SK-N-DZ (cell line): ENCODE data around the gene ZNG1F.
"Not testable (repeated sequence)": the region's sequence is repeated elsewhere in the genome, so short reads cannot be mapped to it uniquely, and the experiment has no call there.

Experiments used
- DNase-seq: peaks from one replicate; pipeline ENCODE4 v3.0.0-alpha.2; 2015; ENCODE audit warnings: low spot score

ZNG1F gene

DNA sequence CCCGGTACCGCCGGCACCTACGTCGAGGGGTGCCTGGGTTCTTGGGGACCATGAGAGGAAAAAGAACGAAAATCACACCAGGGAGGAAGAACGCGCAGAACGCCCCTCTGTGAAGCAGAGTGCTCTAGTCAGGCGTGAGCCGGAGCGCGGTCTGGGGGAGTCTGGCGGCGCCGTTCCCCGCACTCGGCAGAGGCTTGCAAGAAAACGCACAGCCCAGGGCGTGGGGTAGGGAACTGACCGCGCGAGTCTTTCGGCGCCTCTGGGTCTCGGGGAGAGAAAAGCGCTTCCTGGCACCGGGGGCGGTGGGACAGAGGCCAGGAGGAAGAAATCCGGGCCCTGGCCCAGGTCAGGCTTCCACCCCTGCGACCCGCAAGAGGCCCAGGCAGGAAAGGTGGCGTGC is 65.3 kb downstream of the ZNG1F start:
- not testable (repeated sequence) for DNase-seq

DNA sequence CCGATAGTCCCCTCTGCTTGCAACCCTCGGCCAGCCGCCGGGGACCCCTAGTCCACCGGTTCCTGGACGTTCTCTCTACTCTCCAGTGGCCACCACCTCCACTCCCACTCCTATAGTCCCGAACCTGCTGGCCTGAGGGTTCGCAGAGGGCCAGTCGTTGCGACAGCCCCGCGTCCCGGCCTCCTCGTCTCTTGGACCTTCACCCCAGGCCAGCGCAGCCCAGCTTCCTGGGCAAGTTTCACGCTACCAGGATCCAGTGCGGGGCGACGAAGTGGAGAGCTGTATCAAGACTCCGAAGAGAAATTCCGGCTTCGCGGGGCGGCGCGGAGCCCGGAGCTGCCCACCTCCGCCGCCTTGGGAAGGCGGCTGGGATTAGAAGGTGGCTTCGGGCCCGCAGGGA is 65.7 kb downstream of the ZNG1F start:
- DNase-seq: not testable (repeated sequence)

DNA sequence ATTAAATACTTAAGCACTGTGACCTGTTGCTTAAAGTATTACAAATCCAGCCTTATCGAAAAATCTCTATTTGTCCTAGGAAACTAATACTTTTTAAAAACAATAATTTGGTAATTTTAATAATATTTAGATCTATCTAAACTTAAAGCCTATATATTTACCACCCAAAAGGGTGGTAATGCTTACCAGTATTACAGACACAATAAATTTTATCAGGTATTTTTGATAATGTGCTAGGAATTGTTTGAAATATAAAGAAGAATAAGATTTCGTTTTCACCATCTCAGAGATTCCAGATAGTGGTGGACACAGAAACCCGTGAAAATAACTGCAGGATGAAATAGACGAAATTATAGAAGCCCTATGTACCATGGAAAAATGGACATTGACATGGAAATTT is 68.4 kb downstream of the ZNG1F start:
- not testable (repeated sequence) for DNase-seq

DNA sequence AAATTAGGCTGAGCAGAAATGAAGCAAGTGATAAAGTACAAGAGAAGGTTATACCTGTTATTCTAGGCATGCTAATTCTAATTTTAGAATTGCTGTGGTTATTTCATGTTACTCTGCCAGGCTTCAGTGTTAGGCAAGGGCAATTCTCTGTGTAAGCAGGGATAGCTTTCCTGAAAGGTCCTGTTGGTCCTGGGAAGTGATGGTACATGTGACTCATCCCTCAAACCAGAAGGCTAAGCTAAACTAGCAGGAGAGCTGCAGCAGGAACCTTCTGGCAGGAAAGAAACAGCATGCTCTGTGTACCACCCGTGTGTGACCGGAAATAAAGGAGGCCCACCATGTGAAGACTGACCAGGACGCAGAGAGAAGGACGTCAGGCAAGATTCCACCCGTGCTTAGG is 69.4 kb downstream of the ZNG1F start:
- DNase-seq: not testable (repeated sequence)

DNA sequence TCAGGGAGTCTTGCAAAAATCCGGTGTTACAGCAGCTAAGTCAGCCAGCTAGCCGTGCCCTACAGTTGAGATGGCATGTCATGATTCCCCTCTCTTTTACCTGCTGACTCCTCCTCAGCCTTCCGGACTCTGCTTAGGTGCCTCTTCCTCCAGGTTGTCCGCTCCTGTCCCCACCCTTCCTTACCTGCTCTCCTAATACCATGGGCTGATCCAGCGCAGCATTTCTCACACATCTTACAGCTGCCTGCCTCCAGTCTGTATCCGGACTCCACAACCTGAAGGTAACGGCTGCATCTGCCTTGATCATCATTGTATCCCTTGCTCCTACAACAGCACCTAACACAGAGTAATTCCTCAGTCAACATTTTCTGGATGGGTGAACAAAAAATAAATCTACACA is 69.8 kb downstream of the ZNG1F start:
- DNase-seq: not testable (repeated sequence)

DNA sequence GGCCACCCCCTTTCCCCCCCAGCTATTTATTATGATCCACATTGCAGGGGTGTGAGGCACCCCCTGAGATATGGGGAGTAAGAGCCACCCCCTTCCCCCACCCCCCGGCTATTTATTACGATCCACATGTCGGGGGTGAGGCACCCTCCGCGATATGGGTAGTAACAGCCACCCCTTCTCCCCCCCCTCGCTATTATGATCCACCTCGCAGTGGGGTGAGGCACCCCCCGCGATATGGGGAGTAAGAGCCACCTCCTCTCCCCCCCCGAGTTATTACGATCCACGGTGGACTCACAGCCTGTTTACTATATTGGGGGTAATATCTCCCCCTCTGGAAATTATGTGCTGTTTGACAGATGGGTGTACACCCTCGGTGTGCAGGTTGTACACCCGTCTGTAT is 75.8 kb downstream of the ZNG1F start:
- DNase-seq: not testable (repeated sequence)

DNA sequence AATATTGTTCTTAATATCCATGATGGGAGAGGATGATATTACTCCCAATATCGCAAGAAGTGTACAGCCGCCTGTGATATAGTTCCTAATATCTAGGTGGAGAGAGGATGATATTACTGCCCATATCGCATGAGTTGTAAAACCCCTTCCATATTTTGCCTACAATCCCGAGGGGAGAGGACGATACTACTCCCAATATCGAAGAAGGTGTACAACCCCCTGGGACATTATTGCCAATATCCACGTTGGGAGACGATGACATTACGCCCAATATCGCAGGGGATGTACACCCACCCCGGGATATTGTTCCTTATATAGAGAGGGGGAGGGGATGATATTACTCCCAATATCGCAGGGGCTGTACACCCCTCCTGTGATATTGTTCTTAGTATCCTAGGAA is 77.7 kb downstream of the ZNG1F start:
- DNase-seq: not testable (repeated sequence)

DNA sequence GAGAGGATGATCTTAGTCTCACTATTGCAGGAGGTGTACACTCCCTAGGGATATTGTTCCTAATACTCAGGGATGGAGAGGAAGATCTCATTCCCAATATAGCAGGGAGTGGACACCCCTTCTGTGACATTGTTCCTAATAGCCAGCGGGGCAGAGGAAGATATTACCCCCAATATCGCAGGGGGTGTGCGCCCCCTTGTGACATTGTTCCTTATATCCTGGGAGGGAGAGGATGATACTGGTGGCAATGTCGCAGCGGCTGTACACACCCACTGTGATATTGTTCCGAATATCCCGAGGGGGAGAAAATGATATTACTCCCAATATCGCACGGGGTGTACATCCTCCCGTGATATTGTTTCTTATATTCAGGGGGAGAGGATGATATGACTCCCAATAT is 78.2 kb downstream of the ZNG1F start:
- not testable (repeated sequence) for DNase-seq

DNA sequence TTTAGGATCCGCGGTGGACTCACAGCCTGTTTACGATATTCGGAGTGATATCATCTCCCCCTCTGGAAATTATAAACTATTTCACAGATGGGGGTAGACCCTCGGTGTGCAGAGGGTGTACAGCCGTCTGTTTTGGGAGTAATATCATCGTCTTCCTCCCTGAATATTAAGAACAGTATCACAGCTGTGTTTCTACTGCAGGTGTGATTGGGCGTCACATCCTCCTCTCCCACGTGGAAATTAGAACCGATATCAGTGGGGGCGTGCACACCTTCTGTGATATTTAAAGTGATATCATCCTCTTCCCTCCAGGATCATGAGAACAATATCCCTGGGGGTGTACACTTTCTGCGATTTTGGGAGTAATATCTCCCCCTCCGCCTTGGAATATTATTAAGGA is 79.9 kb downstream of the ZNG1F start:
- not testable (repeated sequence) for DNase-seq

DNA sequence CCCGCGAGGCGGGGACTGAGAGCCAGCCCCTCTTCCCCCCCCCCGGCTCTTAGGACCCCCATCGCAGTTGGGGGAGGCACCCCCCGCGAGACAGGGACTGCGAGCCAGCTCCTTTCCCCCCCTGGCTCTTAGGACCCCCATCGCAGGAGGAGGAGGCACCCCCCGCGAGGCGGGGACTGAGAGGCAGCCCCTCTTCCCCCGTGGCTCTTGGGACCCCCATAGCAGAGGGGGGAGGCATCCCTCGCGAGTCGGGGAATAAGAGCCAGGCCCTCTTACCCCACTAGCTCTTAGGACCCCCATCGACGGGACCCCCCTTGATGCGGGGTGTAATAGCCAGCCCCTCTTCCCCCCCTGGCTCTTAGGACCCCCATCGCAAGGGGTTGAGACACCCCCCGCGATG is 80.3 kb downstream of the ZNG1F start:
- not testable (repeated sequence) for DNase-seq

DNA sequence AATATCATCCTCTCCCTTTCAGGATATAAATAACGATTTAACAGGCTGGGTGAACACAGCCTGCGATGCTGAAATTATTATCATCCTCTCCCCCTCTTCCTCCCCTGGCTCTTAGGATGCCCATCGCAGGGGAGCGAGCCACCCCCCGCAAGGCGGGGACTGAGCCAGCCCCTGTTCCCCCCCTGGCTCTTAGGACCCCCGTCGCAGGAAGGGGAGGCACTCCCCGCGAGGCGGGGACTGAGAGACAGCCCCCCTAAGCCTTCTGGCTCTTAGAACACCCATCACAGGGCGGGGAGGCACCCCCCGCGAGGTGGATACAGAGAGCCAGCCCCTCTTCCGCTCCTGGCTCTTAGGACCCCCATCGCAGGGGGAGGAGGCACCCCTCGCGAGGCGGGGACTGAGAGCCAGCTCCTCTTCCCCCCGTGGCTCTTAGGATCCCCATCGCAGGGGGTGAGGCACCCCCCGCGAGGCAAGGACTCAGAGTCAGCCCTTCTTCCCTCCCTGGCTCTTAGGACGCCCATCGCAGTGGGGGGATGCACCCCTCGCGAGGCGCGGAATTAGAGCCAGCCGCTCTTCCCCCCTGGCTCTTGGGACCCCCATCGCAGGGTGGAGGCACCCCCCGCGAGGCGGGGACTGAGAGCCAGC is 82.5 kb downstream of the ZNG1F start:
- not testable (repeated sequence) for DNase-seq

DNA sequence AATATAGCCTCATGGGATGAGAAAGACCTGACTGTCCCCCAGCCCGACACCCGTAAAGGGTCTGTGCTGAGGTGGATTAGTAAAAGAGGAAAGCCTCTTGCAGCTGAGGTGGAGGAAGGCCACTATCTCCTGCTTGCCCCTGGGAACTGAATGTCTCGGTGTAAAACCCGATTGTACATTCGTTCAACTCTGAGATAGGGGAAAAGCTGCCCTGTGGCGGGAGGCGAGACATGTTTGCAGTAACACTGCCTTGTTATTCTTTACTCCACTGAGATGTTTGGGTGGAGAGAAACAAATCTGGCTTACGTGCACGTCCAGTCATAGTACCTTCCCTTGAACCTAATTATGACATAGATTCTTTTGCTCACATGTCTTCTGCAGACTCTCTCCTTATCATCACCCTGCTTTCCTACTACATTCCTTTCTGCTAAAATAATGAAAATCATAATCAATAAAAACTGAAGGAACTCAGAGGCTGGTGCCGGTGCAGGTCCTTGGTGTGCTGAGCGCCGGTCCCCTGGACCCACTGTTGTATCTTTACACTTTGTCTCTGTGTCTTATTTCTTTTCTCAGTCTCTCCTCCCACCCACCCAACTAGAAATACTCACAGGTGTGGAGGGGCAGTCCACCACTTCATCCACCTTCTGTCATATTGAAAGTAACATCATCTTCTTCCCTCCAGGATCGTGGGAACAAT is 83.4 kb downstream of the ZNG1F start:
- not testable (repeated sequence) for DNase-seq

DNA sequence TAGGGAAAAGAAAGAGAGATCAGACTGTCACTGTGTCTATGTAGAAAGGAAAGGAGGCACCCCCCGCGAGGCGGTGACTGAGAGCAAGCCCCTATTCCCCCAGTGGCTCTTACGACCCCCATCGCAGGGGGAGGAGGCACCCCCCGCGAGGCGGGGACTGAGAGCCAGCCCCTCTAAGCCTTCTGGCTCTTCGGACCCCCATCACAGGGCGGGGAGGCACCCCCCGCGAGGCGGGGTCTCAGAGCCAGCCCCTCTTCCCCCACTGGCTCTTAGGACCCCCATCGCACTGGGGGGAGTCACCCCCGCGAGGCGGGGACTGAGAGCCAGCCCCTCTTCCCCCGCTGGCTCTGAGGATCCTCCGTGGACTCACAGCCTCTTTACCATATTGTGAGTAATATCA is 84.6 kb downstream of the ZNG1F start:
- DNase-seq: not testable (repeated sequence)

DNA sequence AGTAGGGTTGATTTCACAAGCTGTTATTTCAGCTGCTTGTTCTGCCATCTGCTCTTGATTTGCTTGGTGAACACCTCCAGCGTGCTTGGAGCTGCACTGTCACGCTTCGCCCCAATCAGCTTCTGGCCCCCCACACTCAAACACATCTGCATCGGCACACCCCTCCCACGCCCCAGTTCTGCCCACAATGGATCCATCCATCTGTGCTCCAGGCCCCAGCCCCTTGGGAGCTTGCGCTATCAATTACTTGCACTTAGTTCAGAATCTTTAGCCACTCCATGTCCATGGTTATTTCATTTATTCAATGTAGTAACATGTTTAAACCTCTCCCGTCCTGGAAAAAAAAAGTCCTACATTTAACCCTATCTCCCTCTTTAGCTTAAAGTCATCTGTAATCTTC is 88.6 kb downstream of the ZNG1F start:
- not testable (repeated sequence) for DNase-seq

DNA sequence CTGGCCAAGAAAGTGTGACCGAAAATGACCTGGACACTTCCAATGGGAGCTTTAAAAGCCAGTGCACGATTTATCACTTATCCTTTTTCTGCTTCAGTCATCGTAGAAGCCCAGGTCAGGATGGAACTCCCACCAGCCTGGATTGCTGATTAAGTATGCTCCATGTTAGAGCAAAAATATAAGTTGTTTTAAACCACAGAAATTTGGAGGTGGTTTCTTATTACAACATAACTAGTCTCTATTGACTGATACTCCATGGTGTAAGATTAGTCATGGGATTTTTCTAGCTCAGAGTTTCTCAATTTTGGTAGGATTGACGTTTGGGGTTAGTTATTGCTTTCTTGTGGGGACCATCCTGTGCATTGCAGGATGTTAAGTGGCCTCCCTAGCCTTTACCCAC is 90.4 kb downstream of the ZNG1F start:
- not testable (repeated sequence) for DNase-seq

DNA sequence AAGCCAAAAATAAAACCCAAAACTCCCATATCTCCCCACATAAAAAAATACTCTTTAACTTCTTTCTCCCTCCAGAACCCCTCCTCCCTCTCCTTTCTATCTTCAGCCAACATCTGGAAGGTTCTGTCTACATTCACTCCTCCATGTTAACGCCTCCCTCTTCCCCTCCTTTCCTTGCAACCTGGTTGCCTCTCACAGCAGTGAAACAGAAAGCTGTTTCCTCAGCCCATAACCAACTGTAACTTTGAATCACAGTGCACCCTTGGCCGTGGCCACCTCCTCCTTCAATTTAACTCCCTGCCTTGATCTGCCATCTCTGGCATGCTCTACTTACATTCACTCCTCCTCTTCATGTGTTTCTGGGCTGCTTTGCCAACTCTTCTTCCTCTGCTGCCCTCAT is 94.1 kb downstream of the ZNG1F start:
- not testable (repeated sequence) for DNase-seq

DNA sequence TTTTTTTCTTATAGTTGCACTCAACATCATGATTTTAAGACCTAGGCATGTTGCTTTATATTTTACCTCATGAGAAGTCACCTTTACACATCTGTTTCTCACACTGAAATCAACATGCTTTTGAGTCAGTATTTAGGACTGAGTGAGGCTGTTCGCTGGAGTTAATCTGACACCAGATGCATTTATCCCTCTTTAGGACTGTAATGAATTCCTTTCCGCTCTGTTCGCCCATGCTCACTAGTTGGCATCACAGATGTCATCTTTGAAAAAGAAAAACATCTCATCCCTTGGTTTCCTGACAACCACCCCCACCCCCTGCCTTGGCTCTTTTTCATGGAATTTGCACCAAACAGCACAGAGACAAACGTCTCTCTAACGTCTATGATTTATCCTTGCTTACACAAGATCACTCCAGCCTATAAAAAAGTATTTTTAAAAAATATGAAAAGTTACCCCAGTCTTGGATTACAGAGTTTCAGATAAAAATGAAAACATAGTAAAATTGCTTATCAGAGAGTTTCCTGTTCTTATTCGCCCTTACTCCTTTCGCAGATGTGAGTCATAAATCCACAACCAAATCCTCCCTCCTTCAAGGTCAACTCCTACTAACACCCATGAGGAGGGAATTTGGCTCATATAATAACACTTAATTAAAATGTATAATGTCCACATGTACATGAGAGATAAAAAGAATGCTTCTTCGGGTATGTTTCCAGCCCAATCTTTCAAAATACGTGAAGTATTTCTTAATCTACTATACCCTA is 94.9 kb downstream of the ZNG1F start:
- not testable (repeated sequence) for DNase-seq

DNA sequence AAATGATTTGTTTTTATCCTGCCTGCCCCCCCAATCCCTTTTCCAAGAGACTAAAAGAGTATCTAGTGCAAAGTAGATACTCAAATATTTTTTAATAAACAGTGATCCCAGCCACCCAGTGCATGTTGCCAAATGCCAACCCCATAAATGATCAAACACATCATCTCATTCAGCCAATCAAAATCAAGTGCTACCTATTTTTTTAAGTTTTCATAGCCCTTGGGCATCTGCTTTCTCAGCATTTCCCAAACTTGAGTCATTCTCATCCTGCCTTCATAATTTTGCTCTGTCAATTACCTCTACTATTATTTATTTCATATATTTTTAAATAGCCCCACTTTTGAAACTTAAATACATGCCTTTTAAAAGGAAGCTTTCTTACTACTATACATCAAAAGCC is 98.2 kb downstream of the ZNG1F start:
- DNase-seq: not testable (repeated sequence)

DNA sequence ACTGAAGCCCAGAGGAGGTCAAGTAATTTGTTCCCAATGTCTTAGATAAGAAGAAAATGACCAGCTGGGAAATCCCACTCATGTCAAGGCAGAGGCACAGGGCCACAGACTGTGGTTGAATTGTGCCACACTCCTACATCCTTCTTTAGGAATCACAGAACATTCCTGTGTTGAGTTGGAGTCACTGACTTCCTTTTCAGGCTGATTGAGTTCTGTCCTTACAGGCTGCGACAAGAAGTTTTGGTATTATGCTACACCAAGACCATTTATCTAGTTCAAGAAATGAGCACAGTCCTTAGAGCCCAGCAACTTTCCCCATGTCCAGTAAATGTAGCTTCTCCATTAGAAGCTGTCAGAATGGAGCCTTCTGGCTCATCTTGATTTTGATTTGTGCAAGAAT is 98.7 kb downstream of the ZNG1F start:
- DNase-seq: not testable (repeated sequence)

DNA sequence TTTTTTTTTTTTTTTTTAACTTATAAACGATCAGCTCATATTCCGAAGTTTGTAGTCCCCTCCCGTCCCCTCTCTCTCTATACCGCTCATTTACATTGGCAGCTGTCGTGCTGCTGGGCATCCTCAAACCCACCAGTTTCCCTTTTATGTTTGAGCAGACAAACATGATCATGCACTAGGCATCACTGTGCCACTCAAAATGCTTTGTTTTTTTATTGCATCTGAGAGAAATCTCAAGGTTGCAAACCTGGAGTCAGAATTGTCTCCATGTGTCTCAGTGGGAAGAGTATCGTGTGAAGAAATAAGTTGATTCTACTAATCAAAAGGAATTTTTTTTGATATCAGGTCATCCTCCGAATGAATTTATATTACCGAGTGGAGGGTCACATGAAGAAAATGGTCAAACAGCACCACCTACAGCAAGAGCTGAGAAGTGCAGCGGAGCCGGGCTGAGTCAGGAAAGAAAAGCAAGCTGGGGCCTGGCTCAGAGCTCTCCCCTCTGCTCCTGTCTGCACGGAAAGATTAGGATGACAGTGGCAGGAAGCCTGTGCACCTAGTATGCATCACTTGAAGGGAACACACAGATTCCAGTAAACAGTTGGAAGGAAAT is 100.6 kb downstream of the ZNG1F start:
- DNase-seq: not testable (repeated sequence)

DNA sequence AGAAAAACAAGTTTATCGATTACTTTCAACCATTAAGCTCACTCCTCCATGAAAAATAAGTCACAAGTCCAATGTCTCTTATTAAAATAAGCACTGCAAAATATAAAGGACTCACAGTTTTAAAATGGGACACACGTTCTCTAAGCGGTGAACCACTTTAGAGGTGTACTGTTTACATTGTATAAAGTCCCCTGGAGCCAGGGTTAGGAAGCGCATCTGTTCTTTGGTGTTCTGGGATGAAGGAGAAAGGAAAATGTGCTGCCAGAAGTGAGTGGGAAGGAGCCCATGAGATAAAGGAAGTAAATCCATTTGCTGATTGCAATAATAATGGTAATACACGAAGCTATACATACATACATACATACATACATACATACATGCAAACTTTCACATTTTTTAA is 101.2 kb downstream of the ZNG1F start:
- DNase-seq: not testable (repeated sequence)

DNA sequence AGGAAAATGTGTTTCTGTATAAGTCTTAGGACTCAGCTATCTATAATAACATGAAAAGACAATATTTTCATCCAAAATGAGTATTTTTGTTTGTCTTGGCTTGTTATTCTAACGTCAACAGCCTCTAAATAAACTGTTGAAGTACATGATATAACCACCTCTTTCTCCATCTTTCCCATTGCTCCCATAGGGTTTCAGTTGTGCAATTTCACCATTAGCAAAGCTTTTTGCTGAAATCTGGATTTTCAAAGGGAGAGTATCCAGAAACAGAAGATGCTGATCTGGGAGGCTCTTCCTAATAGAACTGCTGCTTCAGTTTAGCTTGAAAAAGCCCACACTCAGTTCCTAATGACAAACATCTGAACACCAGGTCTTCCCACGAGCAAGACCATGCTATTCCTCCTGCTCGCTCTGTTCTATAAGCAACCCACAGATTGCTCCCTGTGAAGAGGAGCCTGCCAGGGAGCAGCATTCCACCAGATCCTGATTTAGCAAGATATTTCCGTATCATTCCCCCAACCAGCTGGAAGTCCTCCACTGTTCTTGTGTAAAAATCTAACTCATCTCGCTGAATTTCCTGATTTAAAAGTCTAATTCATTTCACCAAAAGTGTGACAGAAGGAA is 101.8 kb downstream of the ZNG1F start:
- not testable (repeated sequence) for DNase-seq
